Retina (tissue), 1 donor: ENCODE measurements around the gene INPP4B.
"Not testable (repeated sequence)": the region's sequence is repeated elsewhere in the genome, so short reads cannot be mapped to it uniquely, and the experiment has no call there.

Experiments
- DNase-seq: peaks from one replicate; pipeline ENCODE4 v3.0.0-alpha.2; 2016

The INPP4B gene

GRCh38 chr4:142663828-142664227 is 182.3 kb downstream of the INPP4B start:
- DNase-seq = no peak

- DNase-seq = no peak
Measured at GRCh38 chr4:142660728-142661127, 185.4 kb downstream of the INPP4B start.

- DNase-seq = peak; percentile 1
Measured at GRCh38 chr4:142656178-142656577, 189.9 kb downstream of the INPP4B start.

- no peak for DNase-seq
Measured at GRCh38 chr4:142648378-142648777, 197.7 kb downstream of the INPP4B start.

- no peak for DNase-seq
Measured at GRCh38 chr4:142645475-142646108, 200.5 kb downstream of the INPP4B start.

GRCh38 chr4:142644628-142645027 is 201.5 kb downstream of the INPP4B start:
- not testable (repeated sequence) for DNase-seq

GRCh38 chr4:142637614-142638013 is 208.5 kb downstream of the INPP4B start:
- DNase-seq = no peak

- DNase-seq = no peak
Measured at GRCh38 chr4:142631836-142632235, 214.3 kb downstream of the INPP4B start.

- no peak for DNase-seq
Measured at GRCh38 chr4:142615324-142615665, 230.8 kb downstream of the INPP4B start.

- DNase-seq = no peak
Measured at GRCh38 chr4:142614621-142615323, 231.3 kb downstream of the INPP4B start.

GRCh38 chr4:142607976-142608375 is 238.1 kb downstream of the INPP4B start:
- DNase-seq = no peak

GRCh38 chr4:142600952-142601351 is 245.1 kb downstream of the INPP4B start:
- no peak for DNase-seq

GRCh38 chr4:142598132-142598531 is 248.0 kb downstream of the INPP4B start:
- no peak for DNase-seq

- no peak for DNase-seq
Measured at GRCh38 chr4:142596595-142596994, 249.5 kb downstream of the INPP4B start.

- no peak for DNase-seq
Measured at GRCh38 chr4:142596121-142596520, 250.0 kb downstream of the INPP4B start.

GRCh38 chr4:142595222-142595871 is 250.8 kb downstream of the INPP4B start:
- DNase-seq = no peak

GRCh38 chr4:142585411-142585810 is 260.7 kb downstream of the INPP4B start:
- DNase-seq = no peak

GRCh38 chr4:142583708-142584107 is 262.4 kb downstream of the INPP4B start:
- DNase-seq = no peak

- DNase-seq = no peak
Measured at GRCh38 chr4:142582340-142582739, 263.8 kb downstream of the INPP4B start.

- DNase-seq = no peak
Measured at GRCh38 chr4:142581881-142582280, 264.2 kb downstream of the INPP4B start.

GRCh38 chr4:142579443-142579842 is 266.7 kb downstream of the INPP4B start:
- DNase-seq = no peak

GRCh38 chr4:142574306-142574705 is 271.8 kb downstream of the INPP4B start:
- no peak for DNase-seq

- no peak for DNase-seq
Measured at GRCh38 chr4:142572071-142572470, 274.0 kb downstream of the INPP4B start.
